HEK293T (cell line): Measurements from ENCODE around the gene ARRDC1.

Source experiments
- CTCF ChIA-PET: fragments of 350-600 bp; formaldehyde crosslinking; extraction: SDS; loops from one replicate; lab custom pipeline; 2021; ENCODE audit warnings: antibody characterized with exemption, inconsistent platforms; lab: Yijun Ruan, JAX
- POLR2A ChIA-PET: fragments of 350-600 bp; formaldehyde crosslinking; extraction: SDS; loops from one replicate; lab custom pipeline; 2020; ENCODE audit warnings: antibody characterized with exemption, inconsistent platforms; lab: Yijun Ruan, JAX
- DNase-seq: peaks from one replicate; pipeline ENCODE4 v3.0.0; 2012; ENCODE audit warnings: mixed read lengths; ENCODE audit errors: extremely low spot score
- ARNT ChIP-seq: fragments of 450-650 bp; IDR thresholded peaks from 2 replicates; pipeline ENCODE4 v1.6.1; 2017; ENCODE audit warnings: mild to moderate bottlenecking
- BHLHE40 ChIP-seq: fragments of 450-650 bp; IDR thresholded peaks from 2 replicates; pipeline ENCODE4 v1.6.1; 2016; ENCODE audit warnings: mild to moderate bottlenecking, moderate library complexity, borderline replicate concordance
- CTBP1 ChIP-seq: fragments of 450-650 bp; IDR thresholded peaks from 2 replicates; pipeline ENCODE4 v1.6.1; 2016; ENCODE audit warnings: borderline replicate concordance
- ELF4 ChIP-seq: fragments of 450-650 bp; IDR thresholded peaks from 2 replicates; pipeline ENCODE4 v1.6.1; 2017; ENCODE audit warnings: antibody characterized with exemption
- FOXA1 ChIP-seq: fragments of 450-650 bp; IDR thresholded peaks from 2 replicates; pipeline ENCODE4 v1.6.1; 2016; ENCODE audit warnings: mild to moderate bottlenecking
- FOXK2 ChIP-seq: fragments of 450-650 bp; IDR thresholded peaks from 2 replicates; pipeline ENCODE4 v1.6.1; 2016; ENCODE audit warnings: mild to moderate bottlenecking
- FOXM1 ChIP-seq: fragments of 450-650 bp; IDR thresholded peaks from 2 replicates; pipeline ENCODE4 v1.6.1; 2017; ENCODE audit warnings: mild to moderate bottlenecking, borderline replicate concordance
- HDGF ChIP-seq: fragments of 450-650 bp; IDR thresholded peaks from 2 replicates; pipeline ENCODE4 v1.6.1; 2017; ENCODE audit warnings: antibody characterized with exemption, borderline replicate concordance
- L3MBTL2 ChIP-seq: fragments of 450-650 bp; conservative IDR thresholded peaks from 2 replicates; pipeline ENCODE4 v1.6.1; 2016; ENCODE audit warnings: mild to moderate bottlenecking
- LEF1 ChIP-seq: fragments of 450-650 bp; IDR thresholded peaks from 2 replicates; pipeline ENCODE4 v1.6.1; 2017; ENCODE audit warnings: mild to moderate bottlenecking, borderline replicate concordance
- NFRKB ChIP-seq: fragments of 450-650 bp; IDR thresholded peaks from 2 replicates; pipeline ENCODE4 v1.6.1; 2016; ENCODE audit warnings: mild to moderate bottlenecking, moderate library complexity
- PKNOX1 ChIP-seq: fragments of 450-650 bp; IDR thresholded peaks from 2 replicates; pipeline ENCODE4 v1.6.1; 2016
- SP1 ChIP-seq: fragments of 450-650 bp; IDR thresholded peaks from 2 replicates; pipeline ENCODE4 v1.6.1; 2017
- SUZ12 ChIP-seq: fragments of 450-650 bp; IDR thresholded peaks from 2 replicates; pipeline ENCODE4 v1.6.1; 2016; ENCODE audit warnings: mild to moderate bottlenecking
- TARDBP ChIP-seq: fragments of 450-650 bp; IDR thresholded peaks from 2 replicates; pipeline ENCODE4 v1.6.1; 2016
- ZNF384 ChIP-seq: fragments of 450-650 bp; IDR thresholded peaks from 2 replicates; pipeline ENCODE4 v1.6.1; 2016

ARRDC1 gene

GRCh38 chr9:137583347-137583746 lies 22.1 kb upstream of the ARRDC1 start:
- CTCF ChIA-PET, result no interaction called here
- no peak for TF ChIP-seq L3MBTL2
- DNase-seq, result no peak
- POLR2A ChIA-PET, result no interaction called here

- ChIA-PET CTCF (no interaction called here), POLR2A (no interaction called here)
- TF ChIP-seq SP1, result no peak
- TF ChIP-seq FOXA1, result no peak
- no peak for TF ChIP-seq CTBP1
- TF ChIP-seq SUZ12, result no peak
- no peak for TF ChIP-seq ZNF384
- no peak for TF ChIP-seq HDGF
- no peak for DNase-seq
Observed at GRCh38 chr9:137583957-137584356, 21.5 kb upstream of the ARRDC1 start.

GRCh38 chr9:137586854-137587253 lies 18.6 kb upstream of the ARRDC1 start:
- ChIA-PET CTCF (interaction anchor here (2.2 kb wide), 1 partner anchor 8 kb away, joined by 7 read pairs; no protein-coding TSS in a partner anchor), POLR2A (no interaction called here)

GRCh38 chr9:137588311-137588710 lies 17.2 kb upstream of the ARRDC1 start:
- POLR2A ChIA-PET, result interaction anchor here (2.4 kb wide), 1 partner anchor 31 kb away, joined by 6 read pairs; the partner anchor contains the start of gene EHMT1
- TF ChIP-seq BHLHE40, result no peak
- no peak for TF ChIP-seq FOXK2
- TF ChIP-seq ARNT, result no peak
- TF ChIP-seq FOXA1, result no peak
- no peak for TF ChIP-seq ZNF384
- no peak for TF ChIP-seq TARDBP
- CTCF ChIA-PET, result interaction anchor here (2.2 kb wide), 1 partner anchor 9 kb away, joined by 7 read pairs; no protein-coding TSS in a partner anchor
- no peak for DNase-seq

More at GRCh38 chr9:137586854-137587253, 18.6 kb upstream of the ARRDC1 start:
- DNase-seq, result no peak
- TF ChIP-seq TARDBP, result no peak
- no peak for TF ChIP-seq ELF4
- no peak for TF ChIP-seq SP1
- no peak for TF ChIP-seq CTBP1
- TF ChIP-seq BHLHE40, result no peak
- TF ChIP-seq PKNOX1, result no peak
- TF ChIP-seq LEF1, result no peak
- no peak for TF ChIP-seq L3MBTL2
- TF ChIP-seq NFRKB, result no peak
- TF ChIP-seq ZNF384, result no peak
- no peak for TF ChIP-seq ARNT
- TF ChIP-seq HDGF, result no peak
- no peak for TF ChIP-seq FOXK2
- TF ChIP-seq SUZ12, result no peak
- no peak for TF ChIP-seq FOXA1
- no peak for TF ChIP-seq FOXM1

- POLR2A ChIA-PET, result interaction anchor here (2.4 kb wide), 1 partner anchor 30 kb away, joined by 6 read pairs; the partner anchor contains the start of gene EHMT1
- DNase-seq, result no peak
- TF ChIP-seq TARDBP, result no peak
- TF ChIP-seq SP1, result no peak
- no peak for TF ChIP-seq SUZ12
- TF ChIP-seq ELF4, result no peak
- no peak for TF ChIP-seq HDGF
- no peak for TF ChIP-seq CTBP1
- no peak for TF ChIP-seq LEF1
- TF ChIP-seq L3MBTL2, result no peak
- TF ChIP-seq BHLHE40, result no peak
- TF ChIP-seq PKNOX1, result no peak
- TF ChIP-seq ZNF384, result no peak
- TF ChIP-seq FOXM1, result no peak
- TF ChIP-seq FOXK2, result no peak
- no peak for TF ChIP-seq FOXA1
- TF ChIP-seq NFRKB, result no peak
- no peak for TF ChIP-seq ARNT
- CTCF ChIA-PET, result interaction anchor here (2.2 kb wide), 1 partner anchor 10 kb away, joined by 7 read pairs; no protein-coding TSS in a partner anchor
Observed at GRCh38 chr9:137588891-137589290, 16.6 kb upstream of the ARRDC1 start.

- CTCF ChIA-PET, result interaction anchor here (2.2 kb wide), 1 partner anchor 10 kb away, joined by 7 read pairs; no protein-coding TSS in a partner anchor
Observed at GRCh38 chr9:137589441-137590122, 15.9 kb upstream of the ARRDC1 start.

More at GRCh38 chr9:137589441-137590122, 15.9 kb upstream of the ARRDC1 start:
- no peak for TF ChIP-seq TARDBP
- TF ChIP-seq ZNF384, result no peak
- no peak for TF ChIP-seq BHLHE40
- TF ChIP-seq FOXM1, result no peak
- no peak for TF ChIP-seq FOXK2
- TF ChIP-seq LEF1, result no peak
- no peak for TF ChIP-seq PKNOX1
- no peak for TF ChIP-seq ARNT
- TF ChIP-seq ELF4, result no peak
- TF ChIP-seq HDGF, result no peak
- TF ChIP-seq L3MBTL2, result no peak
- TF ChIP-seq SP1, result no peak
- TF ChIP-seq CTBP1, result no peak
- no peak for DNase-seq
- POLR2A ChIA-PET, result interaction anchor here (2.4 kb wide), 1 partner anchor 29 kb away, joined by 6 read pairs; the partner anchor contains the start of gene EHMT1
